Measurements from ENCODE around the gene COPRS.

Gene COPRS, protein sequence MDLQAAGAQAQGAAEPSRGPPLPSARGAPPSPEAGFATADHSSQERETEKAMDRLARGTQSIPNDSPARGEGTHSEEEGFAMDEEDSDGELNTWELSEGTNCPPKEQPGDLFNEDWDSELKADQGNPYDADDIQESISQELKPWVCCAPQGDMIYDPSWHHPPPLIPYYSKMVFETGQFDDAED

DNA sequence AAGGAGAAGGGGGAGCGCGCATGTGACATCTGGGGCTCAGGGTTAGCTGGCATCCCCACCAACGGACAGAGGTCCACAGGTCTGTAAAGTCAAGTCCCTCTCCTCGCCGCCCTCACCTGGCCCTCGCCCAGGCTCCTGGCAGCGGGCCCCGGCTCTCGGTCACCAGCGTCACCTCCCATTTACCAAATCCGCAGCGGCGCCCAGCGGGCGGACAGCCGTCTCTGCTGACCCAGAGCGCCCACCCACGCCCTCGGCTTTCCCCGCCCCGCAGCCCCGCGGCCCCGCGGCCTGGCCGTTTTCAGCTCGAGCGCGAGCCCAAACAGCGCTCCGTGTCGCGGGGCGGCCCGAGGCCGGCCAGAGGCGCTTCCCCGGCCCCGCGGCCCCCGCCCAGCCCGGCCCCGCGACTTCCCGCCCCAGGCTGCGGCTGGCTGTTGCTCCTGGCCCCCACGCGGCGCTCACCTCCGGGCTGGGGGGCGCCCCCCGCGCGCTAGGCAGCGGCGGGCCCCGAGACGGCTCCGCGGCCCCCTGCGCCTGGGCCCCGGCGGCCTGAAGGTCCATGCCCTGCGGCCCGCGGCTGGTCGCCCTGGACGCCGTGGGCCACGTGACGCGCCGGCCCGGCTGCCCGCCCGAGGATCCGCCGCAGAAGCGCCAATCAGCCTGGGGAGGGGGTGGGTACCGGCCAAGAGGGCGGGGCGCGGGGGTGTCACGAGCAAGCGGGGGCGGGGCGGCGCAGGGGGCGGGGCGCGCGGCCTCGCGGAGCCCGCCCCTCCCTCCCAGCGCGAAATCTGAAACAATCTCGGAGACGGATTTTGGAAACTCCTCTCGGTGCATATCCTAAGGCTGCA lies at the start of gene COPRS:
TSS of gene COPRS (minus strand) at position 603 of the 845 bp plus-strand sequence. CDS start at position 558, 45 bp downstream.
- peak; percentile 78 to 98 (median 86) for DNase-seq
- intact Hi-C loops (cut with DNase I), result loop anchor here (1.0 to 2.0 kb wide), 2 partner anchors 42 to 309 kb away; partner anchors contain the start of gene UTP6

DNA sequence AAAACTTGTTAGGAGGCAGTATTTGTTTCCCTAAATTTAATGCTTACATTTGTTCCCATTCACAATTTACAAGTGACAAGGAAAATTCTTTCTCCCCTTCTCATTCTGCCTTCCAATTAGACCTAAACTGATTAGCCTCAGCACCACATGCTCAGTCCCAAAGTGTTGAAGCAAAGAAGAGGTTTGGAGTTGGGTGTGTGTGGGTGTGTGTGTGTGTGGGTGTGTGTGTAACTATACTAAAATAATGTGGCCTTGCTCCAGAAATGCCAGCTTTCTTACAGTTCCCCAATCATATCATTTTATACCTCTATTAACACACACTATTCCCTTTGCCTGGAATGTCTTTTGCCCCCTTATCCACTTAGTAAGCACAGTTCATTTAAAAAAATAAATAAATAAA lies 49.3 kb upstream of the COPRS start:
- intact Hi-C loops (cut with DNase I), result no loop called here

DNA sequence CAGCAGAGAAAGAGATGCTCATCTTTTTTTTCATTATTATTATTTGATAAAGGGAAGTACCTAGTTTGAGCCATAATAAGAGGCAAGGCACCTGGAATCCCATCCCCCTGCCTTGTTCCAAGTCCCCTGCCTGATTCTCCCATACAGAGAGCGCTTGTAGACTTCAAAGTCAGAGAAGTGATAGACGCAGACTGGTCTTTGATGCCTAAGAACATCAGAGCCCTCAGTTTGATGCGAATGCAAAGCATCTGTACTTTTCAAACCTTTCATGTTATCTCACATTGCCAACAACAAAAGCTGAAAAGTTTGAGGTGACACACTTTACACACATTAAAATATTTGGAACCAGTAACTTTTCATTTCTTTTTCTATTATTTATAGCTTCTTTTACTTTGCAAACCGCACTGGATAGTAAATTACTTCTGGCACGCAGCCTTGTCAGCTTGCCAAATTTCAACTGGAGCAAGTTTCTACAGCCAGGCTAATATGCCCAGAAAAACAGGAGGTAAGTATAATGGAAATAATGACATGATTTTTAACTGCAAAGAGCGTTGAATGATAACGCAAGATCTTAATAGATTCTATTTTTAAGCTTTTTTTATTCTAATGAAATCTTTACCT lies 48.4 kb upstream of the COPRS start:
- intact Hi-C loops (cut with DNase I), result no loop called here
- no peak for DNase-seq

More for the DNA sequence above, 49.3 kb upstream of the COPRS start:
- DNase-seq, result no peak

DNA sequence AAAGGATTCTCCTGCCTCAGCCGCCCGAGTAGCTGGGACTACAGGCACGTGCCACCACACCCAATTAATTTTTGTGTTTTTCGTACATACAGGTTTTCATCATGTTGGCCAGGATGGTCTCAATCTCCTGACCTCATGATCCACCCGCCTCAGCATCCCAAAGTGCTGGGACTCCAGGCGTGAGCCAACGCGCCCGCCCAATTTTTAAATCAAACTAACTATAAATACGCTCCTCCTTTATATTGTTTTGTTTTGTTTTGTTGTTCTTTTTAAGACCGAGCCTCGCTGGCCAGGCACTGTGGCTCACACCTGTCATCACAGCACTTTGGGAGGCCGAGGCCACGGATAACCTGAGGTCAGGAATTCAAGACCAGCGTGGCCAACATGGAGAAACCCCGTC lies 44.4 kb upstream of the COPRS start:
- intact Hi-C loops (cut with DNase I), result no loop called here

DNA sequence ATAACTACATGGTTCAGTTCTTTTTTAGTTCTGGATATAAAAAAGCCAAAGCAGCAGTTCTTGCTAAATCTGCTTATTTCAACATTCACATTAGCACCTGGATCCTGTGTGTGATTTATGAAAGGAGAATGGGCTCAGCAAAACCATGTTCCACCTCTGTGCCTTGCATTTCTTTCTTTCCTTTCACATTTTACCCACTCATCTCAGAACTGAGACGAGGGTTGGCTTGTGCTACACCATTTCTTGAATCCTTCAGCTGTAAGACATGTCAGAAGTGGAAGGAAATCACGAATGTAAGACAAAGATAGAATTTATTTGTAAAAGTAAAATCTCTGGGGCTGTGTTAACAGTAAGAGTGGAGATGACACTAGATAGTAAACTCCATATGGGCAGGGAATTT lies 43.6 kb upstream of the COPRS start:
- intact Hi-C loops (cut with DNase I), result no loop called here
- DNase-seq, result no peak

More for the DNA sequence above, 44.4 kb upstream of the COPRS start:
- no peak for DNase-seq

DNA sequence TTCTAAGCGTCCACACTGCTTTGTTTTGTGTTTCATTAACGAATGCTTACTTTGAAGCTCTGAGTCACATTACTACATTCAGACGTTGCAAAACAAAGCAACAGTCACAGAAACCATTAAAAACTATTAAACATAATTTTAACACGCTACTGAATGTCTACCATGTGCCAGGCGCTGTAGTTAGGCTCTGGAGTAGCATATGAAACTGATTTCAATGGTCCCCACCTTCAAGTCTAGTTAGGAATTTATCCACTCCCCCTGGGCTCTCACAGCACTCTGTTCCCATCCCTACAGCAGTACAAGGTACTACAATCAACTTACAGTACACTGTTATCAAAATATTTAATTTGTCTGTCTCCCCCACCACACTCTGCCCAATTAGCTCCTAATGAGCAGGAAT lies 41.8 kb upstream of the COPRS start:
- DNase-seq, result no peak
- intact Hi-C loops (cut with DNase I), result loop anchor here (2.0 kb wide), 1 partner anchor 42 kb away; the partner anchor contains the start of gene COPRS

DNA sequence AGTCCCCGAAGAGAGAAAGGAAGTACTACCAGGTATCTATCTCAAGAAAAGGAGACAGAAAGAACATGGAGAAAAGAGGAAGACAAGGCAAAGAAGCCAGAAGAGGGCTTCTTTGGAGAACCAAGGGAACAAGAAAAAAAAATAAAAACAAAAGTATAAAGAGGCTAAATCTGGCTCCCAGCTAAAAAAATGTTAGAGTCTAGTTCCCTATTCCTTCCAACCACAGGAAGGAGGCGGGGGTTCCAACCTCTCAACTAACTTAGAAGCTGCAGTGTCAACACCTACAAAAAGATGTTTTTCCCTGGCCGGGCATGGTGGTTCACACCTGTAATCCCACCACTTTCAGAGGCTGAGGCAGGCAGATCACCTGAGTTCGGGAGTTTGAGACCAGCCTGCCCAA lies 29.1 kb upstream of the COPRS start:
- no peak for DNase-seq
- intact Hi-C loops (cut with DNase I), result no loop called here

DNA sequence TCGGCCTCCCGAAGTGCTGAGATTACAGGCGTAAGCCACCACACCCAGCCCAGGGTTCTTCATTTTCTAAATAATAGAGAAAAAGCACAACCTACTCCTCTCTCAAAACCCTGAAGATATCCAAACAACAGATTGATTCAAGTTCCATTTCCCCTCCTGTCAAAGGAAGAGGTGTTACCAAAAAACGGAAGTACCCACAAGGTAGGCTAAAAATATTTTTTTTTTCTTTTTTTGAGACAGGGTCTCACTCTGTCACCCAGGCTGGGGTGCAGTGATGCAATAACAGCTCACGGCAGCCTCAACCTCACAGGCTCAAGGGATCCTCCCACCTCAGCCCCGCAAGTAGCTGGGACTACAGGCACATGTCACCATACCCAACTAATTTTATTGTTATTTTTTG lies 23.5 kb upstream of the COPRS start:
- intact Hi-C loops (cut with DNase I), result no loop called here
- DNase-seq, result peak in 1 of 10 donors; percentile 48

DNA sequence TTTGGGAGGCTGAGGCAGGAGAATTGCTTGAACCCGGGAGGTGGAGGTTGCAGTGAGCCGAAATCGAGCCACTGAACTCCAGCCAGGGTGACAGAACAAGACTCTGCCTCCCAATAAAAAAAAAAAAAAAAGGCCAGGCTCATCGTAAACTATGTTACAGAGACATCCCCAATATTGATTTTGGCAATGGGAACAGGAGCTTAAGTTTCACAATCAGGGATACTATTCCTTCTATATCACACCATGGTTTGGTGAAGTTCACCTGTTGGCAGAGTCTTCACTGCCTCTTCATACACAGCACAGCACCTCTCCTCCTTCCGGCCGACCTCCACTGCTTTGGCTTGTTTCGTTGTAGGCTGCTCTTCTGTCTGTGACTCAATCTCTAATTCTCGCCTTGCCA lies 21.3 kb upstream of the COPRS start:
- intact Hi-C loops (cut with DNase I), result no loop called here
- DNase-seq, result peak in 1 of 10 donors; percentile 15

DNA sequence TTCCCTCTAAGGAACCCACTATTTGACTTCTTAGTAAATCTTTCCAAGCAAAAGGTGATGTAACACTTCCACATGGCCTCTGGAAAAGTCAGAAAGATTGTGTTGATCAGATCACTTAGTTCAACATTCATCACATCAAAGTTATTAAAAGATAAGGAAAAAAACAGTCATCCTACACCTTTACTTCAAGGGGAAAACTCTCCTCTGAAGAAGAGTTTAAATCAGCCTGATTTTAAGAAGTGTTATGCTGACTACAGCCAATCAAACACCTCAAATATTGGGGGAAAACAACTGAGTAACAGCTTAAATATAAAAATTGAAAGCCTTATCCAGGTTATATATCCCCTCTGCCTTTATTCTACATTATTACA lies 19.6 kb upstream of the COPRS start:
- intact Hi-C loops (cut with DNase I), result no loop called here
- no peak for DNase-seq

DNA sequence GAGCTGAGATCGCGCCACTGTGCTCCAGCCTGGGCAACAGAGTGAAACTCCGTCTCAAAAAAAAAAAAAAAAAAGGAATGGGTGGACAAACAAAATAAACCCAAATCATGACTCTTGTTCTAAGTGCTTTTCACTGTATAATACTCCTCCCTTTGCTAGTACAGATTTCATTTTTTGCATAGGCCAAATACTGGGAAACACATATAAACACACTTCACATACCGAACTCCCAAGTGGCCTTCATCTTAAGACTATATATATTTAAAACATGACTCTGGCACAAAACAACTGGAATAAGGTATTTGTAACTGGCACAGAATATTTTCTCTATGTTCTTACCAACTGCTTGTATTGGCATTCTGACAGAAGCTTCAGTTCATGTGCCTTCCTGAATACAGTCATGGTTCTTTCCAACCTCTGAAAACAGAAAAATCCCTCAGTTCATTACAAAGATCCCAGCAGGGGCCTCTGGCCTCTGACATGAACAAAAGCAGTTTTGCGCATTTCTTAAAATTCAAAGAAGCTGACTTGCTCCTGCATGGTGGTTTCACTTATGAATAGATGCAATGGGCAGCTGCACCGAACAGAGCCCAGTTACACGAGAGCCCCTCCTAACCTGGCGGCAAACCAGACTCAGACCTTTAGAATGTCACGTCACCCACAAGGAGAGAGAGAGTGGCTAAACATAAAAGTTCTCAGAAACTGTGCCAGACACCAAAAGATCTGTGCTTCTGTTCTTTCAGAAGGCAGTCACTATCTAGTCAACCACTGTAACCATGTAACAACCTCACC lies 19.1 kb upstream of the COPRS start:
- peak in 1 of 10 donors; percentile 31 for DNase-seq
- intact Hi-C loops (cut with DNase I), result no loop called here

DNA sequence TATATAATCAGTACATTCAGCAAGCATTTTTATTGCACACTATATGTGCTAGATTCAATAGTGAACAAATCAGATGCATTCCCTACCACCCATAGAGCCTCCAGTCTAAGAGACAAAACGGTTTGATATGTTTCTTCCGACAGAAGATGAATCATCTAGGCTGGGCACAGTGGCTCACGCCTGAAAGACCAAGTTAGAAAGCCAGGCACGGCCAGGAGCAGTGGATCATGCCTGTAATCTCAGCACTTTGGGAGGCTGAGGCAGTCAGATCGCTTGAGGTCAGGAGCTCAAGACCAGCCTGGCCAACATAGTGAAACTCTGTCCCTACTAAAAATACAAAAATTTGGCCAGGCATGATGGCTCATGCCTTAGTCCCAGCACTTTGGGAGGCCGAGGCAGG lies 18.3 kb upstream of the COPRS start:
- peak in 1 of 10 donors; percentile 24 for DNase-seq

DNA sequence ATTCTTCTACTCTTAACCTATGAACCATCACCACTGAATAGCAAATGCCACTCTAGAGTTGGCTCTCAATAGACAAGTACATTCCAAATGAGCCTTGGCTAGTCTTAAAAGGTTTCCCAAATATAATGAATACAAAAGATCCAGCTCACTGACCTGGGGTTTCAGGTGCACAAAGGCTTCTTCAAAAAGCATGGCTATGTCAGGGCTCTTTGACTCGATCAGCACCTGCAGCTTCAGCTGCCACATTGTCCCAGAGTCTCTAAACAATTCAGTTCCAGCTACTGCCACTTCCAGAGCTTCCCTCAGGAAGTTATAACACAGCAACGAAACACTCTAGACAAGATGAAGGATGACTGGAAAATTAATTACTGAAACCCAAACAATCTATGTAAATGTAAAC lies 16.0 kb upstream of the COPRS start:
- intact Hi-C loops (cut with DNase I), result no loop called here
- no peak for DNase-seq

More for the DNA sequence above, 18.3 kb upstream of the COPRS start:
- intact Hi-C loops (cut with DNase I), result no loop called here

DNA sequence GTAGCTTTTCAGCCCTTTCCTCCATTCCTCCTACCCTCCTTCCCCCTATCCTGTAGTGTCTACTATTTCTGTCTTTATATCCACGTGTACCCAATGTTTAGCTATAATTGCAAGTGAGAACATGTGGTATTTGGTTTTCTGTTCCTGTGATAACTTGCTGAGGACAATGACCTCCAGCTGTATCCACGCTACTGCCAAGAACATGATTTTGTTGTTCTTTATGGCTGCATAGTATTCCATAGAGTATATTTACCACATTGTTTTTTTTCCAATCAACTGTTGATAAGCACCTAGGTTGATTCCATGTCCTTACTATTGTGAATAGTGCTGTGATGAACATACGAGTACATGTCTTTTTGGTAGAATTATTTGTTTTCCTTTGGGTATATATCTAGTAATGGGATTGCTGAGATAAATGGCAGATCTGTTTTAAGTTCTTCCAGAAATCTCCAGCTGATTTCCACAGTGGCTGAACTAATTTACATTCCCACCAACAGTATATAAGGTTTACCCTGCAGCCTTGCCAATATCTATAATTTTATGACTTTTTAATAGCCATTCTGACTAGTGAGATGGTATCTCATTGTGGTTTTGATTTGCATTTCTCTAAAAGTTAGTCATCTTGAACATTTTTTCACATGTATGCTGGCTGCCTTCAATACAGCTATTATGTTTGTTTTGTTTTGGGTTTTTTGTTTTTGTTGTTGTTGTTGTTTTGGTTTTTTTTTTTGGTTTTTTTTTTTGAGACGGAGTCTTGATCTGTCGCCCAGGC lies 10.9 kb upstream of the COPRS start:
- no peak for DNase-seq
- intact Hi-C loops (cut with DNase I), result no loop called here

DNA sequence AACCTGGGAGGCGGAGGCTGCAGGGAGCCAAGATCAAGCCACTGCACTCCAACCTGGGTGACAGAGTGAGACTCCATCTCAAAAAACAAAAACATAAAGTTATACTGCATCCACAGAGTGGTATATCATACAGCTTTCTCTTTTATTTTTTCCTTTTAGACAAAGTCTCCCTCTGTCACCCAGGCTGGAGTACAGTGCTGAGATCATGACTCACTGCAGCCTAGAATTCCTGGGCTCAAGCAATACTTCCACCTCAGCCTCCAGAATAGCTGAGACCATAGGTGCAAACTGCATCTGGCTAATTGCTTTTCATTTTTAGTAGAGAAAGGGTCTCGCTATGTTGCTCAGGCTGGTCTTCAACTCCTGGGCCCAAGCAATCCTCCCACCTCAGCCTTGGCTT lies 10.0 kb upstream of the COPRS start:
- intact Hi-C loops (cut with DNase I), result no loop called here
- DNase-seq, result no peak

DNA sequence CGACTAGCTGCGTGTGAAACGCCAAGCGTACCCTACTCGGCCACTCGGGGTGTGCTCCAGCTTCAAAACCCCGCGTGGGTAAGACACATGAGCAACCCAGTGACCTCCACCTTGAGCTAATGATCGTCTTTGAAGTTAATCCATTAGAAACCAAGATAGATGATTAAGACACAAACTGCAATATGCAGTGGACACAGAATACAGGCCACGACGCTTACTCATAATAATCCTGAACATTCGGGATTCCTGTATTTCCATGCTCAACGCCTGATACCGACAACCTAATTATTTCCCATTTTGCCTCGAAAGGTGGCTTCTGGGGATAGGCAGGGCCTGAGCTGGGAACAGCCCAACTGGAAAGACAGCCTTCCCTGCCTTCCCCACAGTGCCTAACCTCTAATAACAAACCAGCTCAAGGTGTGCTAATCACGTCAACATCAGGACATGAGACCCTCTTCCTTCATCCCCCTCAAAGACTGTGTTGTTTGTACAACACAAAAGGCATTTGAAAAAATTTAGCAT lies 504 bp upstream of the COPRS start:
- intact Hi-C loops (cut with DNase I), result loop anchor here (2.0 kb wide), 1 partner anchor 41 kb away; the partner anchor contains the start of gene UTP6
- DNase-seq, result no peak

DNA sequence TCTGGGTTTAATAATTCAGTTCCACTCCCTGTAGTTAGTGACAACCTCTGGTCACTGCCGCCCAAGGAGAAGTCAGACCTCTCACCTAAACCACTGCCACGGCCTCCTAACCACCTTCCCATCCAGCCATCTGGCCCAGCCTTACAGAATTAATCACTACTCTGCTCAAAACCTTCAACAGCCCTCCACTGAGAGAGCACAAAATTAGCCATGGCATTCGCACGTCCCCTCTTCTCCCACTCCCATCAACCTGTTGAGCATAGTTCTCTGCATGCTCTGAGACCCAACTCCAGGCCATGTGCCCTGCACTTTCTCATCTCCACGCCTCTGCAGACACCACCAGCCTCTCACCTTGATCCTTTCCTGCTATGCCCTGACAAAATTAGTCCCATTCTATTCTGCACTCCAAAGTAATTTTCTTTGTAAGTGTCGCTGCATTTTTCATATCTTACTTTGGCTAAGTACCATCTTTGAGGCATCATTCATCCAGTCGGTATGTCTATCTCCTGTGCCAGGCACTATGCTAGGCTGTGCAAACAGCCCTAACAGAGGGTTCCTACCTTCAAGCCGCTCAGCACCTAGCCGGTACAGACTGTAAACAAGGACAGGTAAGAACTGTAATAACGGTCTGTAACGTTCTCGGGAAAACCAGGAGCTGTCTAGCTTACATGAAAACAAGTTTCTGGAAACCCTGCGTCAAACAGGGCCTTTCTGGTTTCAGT lies 963 bp downstream of the COPRS start:
- intact Hi-C loops (cut with DNase I), result loop anchor here (1.0 to 2.0 kb wide), 2 partner anchors 43 to 308 kb away; partner anchors contain the start of gene UTP6
- no peak for DNase-seq

DNA sequence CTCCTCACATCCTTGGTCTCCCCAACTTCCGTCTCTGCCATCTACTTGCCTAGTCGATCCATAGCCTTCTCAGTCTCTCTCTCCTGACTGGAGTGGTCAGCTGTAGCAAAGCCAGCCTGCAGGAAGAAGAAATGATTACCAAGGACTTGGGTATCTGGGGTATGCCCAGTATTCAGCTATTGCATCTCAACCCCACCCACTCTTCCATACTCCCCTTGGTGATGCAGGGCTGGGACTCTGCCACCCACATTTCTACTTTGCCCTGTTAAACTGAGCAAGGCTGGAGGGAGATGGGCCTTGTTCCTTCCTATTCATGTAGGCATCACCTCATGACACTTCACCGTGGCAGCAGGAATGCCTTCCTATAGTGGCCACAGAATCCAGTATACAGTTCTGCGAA lies 2.3 kb downstream of the COPRS start:
- no peak for DNase-seq
- intact Hi-C loops (cut with DNase I), result no loop called here

DNA sequence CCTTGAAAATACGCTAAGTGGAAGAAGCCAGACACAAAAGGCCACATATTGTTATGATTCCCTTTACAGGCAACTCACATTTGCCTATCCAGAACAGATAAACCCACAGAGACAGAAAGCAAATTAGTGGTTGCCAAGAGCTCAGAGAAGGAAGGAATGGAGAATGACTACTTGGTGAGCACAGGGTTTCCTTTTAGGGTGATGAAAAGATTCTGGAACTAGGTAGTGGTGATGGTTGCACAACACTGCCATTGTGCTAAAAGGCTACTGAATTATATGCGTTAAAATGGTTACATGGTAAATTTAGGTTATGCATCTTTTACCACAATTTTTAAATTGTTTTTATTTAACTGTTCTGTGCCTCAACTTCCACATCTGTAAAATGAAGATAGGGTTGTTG lies 4.4 kb downstream of the COPRS start:
- intact Hi-C loops (cut with DNase I), result no loop called here
- DNase-seq, result no peak

Measured in posterior cingulate gyrus (tissue), 11 donors.